ENCODE results near the gene RABIF.
"Not testable (repeated sequence)": the region's sequence is repeated elsewhere in the genome, so short reads cannot be mapped to it uniquely, and the experiment has no call there.

Gene RABIF

DNA sequence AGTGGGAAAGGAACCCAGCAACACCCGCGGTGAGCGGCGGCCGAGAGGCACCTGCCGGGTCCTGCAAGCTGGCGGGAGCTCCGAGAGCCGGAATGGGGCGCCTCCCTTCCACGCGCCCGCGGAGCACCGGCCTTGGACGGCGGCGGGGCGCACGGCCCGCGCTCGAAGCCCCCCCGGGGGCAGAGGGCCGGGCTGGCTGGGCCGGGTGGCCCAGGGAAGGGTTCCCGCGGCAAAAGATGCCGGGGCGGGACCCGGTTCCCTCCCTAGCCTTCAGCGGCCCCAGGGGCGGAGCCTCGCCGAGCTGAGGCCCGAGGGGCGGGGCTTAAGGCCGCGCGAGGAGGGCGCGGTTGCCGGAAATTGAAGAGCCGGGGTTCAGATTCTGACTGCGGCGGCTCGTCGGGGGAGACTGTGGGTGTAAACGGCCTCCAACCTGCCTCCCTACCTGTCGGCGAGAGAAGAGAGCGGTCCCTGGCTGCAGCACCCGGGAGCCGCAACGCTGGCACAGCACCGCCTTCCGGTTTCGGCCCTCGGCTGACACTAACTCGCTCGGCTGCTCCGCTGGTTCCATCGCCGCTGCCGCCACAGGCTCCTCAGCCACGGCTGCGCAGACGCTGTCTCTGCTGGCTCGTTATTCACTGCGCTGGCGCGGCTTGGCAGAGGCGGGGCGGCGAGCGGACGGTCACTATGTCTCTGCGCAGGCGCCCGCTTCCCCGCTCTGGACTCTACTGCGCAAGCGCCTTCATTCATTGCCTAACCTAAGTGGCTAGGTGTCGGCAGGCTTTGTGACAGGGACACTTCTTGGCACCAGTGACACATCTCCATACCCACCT is at the start of gene RABIF:
TSS of gene RABIF (minus strand) at position 619 of the 830 bp plus-strand sequence. CDS start at position 568, 51 bp downstream.
- in situ Hi-C loops (cut with MboI; ENCODE audit: low sequenced_read_pairs), result no loop called here

GRCh38 chr1:202938287-202938925 is 49.5 kb upstream of the RABIF start:
- in situ Hi-C loops (cut with MboI; ENCODE audit: low sequenced_read_pairs), result no loop called here

- in situ Hi-C loops (cut with MboI; ENCODE audit: low sequenced_read_pairs), result not testable (repeated sequence)
Measured at GRCh38 chr1:202936409-202936808, 47.5 kb upstream of the RABIF start.

DNA sequence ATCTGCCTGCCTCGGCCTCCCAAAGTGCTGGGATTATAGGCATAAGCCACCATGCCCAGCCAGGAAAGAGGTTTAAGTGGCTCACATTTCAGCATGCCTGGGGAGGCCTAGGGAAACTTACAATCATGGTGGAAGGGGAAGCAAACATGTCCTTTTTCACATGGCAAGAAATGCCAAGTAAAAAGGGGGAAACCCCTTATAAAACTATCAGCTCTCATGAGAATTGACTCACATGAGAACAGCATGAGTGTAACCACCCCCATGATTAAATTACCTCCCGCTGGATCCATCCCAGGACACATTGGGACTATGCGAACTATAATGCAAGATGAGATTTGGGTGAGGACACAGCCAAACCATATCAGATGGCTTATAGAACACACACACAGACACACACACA is 46.9 kb upstream of the RABIF start:
- in situ Hi-C loops (cut with MboI; ENCODE audit: low sequenced_read_pairs), result no loop called here

- in situ Hi-C loops (cut with MboI; ENCODE audit: low sequenced_read_pairs), result no loop called here
Measured at GRCh38 chr1:202934755-202935154, 45.8 kb upstream of the RABIF start.

GRCh38 chr1:202932476-202932875 is 43.5 kb upstream of the RABIF start:
- in situ Hi-C loops (cut with MboI; ENCODE audit: low sequenced_read_pairs), result no loop called here

- in situ Hi-C loops (cut with MboI; ENCODE audit: low sequenced_read_pairs), result no loop called here
Measured at GRCh38 chr1:202926581-202927491, 37.9 kb upstream of the RABIF start, which contains the start of gene KLHL12. Gene KLHL12 (minus strand): TSS chr1:202927234. CDS start chr1:202925162, 2,072 bp downstream.

DNA sequence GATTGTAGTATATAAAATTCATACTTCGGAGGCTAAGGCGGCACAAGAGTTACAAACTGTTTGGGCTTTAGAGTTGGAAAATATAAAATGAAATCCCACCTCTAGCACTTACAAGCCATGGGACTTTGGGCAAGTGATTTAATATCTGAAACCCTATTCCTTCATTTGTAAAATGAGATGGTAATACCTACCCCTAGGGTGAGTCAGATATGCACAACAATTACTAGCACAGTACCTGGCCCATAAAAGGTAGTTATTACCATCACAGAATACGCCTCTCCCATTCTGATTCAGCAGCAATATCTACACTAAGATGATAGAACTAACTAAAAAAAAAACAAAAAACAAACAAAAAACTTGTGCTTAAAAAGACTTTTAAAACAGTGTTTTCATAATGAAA is 34.6 kb upstream of the RABIF start:
- in situ Hi-C loops (cut with MboI; ENCODE audit: low sequenced_read_pairs), result no loop called here

GRCh38 chr1:202919615-202920014 is 30.7 kb upstream of the RABIF start:
- in situ Hi-C loops (cut with MboI; ENCODE audit: low sequenced_read_pairs), result no loop called here

GRCh38 chr1:202915146-202915545 is 26.2 kb upstream of the RABIF start:
- in situ Hi-C loops (cut with MboI; ENCODE audit: low sequenced_read_pairs), result no loop called here

DNA sequence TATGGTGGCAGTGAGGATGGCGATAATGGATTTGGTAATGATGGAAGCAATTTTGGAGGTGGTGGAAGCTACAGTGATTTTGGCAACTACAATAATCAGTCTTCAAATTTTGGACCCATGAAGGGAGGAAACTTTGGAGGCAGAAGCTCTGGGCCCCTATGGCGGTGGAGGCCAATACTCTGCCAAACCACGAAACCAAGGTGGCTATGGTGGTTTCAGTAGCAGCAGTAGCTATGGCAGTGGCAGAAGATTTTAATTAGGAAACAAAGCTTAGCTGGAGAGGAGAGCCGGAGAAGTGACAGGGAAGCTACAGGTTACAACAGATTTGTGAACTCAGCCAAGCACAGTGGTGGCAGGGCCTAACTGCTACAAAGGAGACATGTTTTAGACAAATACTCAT is 23.5 kb upstream of the RABIF start:
- in situ Hi-C loops (cut with MboI; ENCODE audit: low sequenced_read_pairs), result not testable (repeated sequence)

GRCh38 chr1:202909494-202909893 is 20.5 kb upstream of the RABIF start:
- in situ Hi-C loops (cut with MboI; ENCODE audit: low sequenced_read_pairs), result no loop called here

GRCh38 chr1:202908998-202909397 is 20.0 kb upstream of the RABIF start:
- in situ Hi-C loops (cut with MboI; ENCODE audit: low sequenced_read_pairs), result no loop called here

DNA sequence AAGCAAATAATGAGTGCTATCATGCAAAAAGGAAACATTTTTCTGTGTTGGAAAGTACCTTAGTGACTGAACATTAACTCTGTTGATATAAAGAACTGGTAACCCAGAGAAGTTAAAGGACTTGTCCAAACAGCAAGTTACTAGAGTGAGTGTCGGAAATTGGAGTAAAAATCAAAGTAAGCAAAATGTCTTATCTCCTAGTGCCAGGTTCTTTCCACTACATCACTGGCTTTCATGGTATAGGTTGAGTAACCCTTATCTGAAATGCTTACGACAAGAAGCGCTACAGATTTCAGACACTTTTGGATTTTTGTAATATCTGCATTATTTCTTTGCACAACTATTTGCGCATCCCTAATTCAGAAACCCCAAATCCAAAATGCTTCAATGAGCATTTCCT is 16.4 kb upstream of the RABIF start:
- in situ Hi-C loops (cut with MboI; ENCODE audit: low sequenced_read_pairs), result no loop called here

GRCh38 chr1:202903808-202904207 is 14.9 kb upstream of the RABIF start:
- in situ Hi-C loops (cut with MboI; ENCODE audit: low sequenced_read_pairs), result not testable (repeated sequence)

DNA sequence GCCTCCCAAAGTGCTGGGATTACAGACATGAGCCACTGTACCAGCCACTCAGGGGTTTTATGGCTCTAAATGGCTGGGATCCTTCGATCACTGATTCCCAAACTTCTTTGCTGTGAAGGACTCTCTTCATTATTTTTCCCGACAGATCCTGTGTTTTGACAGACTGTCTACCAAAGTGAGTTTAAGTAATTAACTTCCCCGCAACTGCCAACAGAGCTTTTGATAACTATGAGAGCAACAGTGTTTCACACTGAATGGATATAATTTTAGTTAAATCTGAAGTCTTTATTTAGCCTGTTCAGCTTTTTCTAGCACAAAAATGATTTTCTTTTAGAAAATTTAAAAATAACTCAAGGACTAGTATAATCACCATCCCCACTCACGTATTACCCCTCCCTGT is 12.6 kb upstream of the RABIF start:
- in situ Hi-C loops (cut with MboI; ENCODE audit: low sequenced_read_pairs), result no loop called here

DNA sequence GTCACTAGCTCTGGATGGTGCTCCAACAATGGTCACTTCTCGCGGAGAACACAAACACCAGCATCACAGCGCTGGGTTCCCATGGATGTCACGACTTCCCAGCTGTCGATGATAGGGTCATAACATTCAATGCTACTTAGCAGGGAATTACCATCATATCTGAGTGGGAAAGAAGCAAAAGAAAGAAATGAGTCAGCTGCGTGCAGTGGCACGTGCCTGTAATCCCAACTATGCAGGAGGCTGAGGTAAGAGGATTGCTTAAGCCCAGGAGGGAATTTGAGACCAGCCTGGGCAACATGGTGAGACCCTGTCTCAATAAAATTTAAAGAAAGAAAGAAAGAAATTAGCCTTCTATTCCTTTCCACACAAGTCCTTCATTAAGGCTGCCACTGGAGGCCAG is 3.6 kb upstream of the RABIF start:
- in situ Hi-C loops (cut with MboI; ENCODE audit: low sequenced_read_pairs), result no loop called here

DNA sequence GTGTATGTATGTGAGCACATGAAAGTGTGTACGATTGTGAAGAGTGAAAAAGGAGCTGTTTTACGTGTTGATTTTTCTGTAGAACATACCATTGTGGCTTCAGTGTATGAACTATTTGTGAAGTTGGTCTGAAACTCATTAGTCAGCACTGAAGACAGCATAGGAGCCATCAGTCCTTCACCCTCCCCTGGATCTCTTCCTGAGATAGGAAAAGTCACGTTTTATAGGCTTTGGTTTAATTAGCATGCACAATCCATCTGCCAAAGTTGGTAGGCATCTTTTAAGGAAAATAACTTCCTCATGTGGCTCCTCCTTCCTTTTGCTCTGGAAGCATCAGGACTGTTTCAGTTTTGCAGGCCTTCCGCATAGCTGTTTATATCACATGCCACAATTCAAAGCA is 1.4 kb upstream of the RABIF start:
- in situ Hi-C loops (cut with MboI; ENCODE audit: low sequenced_read_pairs), result no loop called here

DNA sequence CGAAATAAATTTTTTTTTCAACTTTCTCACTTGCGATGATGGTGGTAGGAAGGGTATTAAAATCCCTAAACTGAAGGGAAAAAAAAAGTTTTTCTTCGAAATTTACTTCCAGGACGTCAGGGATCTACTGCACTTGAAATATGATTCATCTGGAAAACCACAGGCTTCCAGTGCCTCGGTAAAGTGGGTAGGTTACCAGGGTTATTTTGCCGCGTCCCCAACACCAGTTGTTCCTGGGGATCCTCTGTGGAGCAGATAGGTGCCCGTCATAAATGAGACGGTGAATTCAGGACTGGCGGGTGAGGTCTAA is 773 bp downstream of the RABIF start:
- in situ Hi-C loops (cut with MboI; ENCODE audit: low sequenced_read_pairs), result no loop called here

DNA sequence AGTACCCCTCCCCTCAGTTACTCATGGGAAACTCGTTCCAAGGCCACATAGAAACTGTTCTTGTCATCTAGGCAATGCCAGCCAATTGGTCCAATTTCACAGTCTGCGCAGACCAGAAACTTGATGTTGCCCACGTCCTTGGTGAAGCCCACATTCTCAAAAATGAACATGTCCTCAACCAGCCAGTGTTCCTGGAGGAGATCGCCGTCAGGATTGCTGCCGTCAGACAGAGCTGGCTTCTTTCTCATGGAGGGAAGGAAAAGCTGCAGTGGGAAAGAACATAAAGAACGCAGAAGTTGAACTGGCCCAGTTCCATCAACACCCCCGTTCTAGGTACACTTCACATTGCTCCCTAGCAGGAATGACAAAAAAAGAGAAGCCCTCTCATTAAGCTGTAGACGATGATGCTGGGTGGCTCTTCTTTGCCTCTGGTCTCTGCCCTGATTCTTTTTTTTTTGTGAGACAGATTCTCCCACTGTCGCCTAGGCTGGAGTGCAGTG is 7.9 kb downstream of the RABIF start:
- in situ Hi-C loops (cut with MboI; ENCODE audit: low sequenced_read_pairs), result no loop called here

- in situ Hi-C loops (cut with MboI; ENCODE audit: low sequenced_read_pairs), result no loop called here
Measured at GRCh38 chr1:202880062-202880461, 8.9 kb downstream of the RABIF start.
